Measurements from ENCODE around the gene ITPK1. TPM values are rescaled to one million over a fixed set of nuclear protein-coding genes. Genes with fewer than 3 reads are reported as not detected.

Gene ITPK1
- total and polyA plus RNA-seq, 2 donors (not counting 3 experiments of a cell fraction or from before 2014, with no cell fraction given), result 39.6 to 51.8 TPM

DNA sequence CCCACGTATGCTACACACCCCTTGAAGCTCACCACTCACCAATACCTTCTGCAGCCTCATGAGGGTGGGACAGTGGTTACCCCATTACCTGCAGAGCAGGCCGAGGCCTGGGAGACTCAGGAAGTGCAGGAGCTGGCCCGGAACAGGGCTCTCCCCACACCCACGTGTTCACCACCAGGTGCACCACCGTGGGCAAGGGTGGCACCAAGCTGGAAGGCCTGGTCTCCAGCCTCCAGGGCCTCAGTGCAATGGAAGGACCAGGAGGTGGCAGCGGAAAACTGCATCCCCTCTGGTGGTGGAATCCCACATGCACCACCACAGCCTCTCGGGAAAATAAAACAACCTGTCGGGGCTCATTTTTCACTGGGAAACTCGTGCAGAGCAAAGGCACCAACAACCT, 36.4 kb downstream of the ITPK1 start:
- dilution Hi-C loops (cut with MboI; ENCODE audit: extremely low pct_ligation_motif_present, low sequenced_read_pairs) (no loop called here), intact Hi-C loops (cut with micrococcal nuclease) (no loop called here)
- ChIA-PET POLR2A (no interaction called here), CTCF (no interaction called here)
- no peak overlapping the region for H3K4me3 ChIP-seq (replicated peaks in 1 of 3; ENCODE audit: insufficient read depth in 1 of 3, low read depth in 1 of 3, low read length in 3 of 3)
- no peaks in the 10 kb centered on the region for H4K20me1 ChIP-seq (replicated peaks; ENCODE audit: control insufficient read depth, extremely low read depth, insufficient read depth, low read length)
- FAIRE-seq (no peak), DNase-seq (ENCODE audit: low read depth, low spot score) (no peak)
- TF ChIP-seq JUN (IDR thresholded peaks at IDR 0.05; ENCODE audit: borderline replicate concordance, insufficient read depth, insufficient read length, low read depth) (no peak), GATA2 (IDR thresholded peaks at IDR 0.05; ENCODE audit: insufficient read depth, insufficient read length, low read depth, low read length) (no peak), MYC (IDR thresholded peaks at IDR 0.05; ENCODE audit: low read depth, low read length) (no peak)
- TF ChIP-seq, protein P1, sequence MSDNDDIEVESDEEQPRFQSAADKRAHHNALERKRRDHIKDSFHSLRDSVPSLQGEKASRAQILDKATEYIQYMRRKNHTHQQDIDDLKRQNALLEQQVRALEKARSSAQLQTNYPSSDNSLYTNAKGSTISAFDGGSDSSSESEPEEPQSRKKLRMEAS (IDR thresholded peaks at IDR 0.05; ENCODE audit: insufficient read depth, insufficient read length), result no peak
- TF ChIP-seq, protein P2, sequence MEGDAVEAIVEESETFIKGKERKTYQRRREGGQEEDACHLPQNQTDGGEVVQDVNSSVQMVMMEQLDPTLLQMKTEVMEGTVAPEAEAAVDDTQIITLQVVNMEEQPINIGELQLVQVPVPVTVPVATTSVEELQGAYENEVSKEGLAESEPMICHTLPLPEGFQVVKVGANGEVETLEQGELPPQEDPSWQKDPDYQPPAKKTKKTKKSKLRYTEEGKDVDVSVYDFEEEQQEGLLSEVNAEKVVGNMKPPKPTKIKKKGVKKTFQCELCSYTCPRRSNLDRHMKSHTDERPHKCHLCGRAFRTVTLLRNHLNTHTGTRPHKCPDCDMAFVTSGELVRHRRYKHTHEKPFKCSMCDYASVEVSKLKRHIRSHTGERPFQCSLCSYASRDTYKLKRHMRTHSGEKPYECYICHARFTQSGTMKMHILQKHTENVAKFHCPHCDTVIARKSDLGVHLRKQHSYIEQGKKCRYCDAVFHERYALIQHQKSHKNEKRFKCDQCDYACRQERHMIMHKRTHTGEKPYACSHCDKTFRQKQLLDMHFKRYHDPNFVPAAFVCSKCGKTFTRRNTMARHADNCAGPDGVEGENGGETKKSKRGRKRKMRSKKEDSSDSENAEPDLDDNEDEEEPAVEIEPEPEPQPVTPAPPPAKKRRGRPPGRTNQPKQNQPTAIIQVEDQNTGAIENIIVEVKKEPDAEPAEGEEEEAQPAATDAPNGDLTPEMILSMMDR (IDR thresholded peaks at IDR 0.05; ENCODE audit: extremely low read depth in 1 of 2, insufficient read depth in 1 of 2, low read depth in 1 of 2, low read length in 2 of 2), result no peak
- H3K9ac ChIP-seq (replicated peaks; ENCODE audit: extremely low read depth, insufficient read depth, low read length), result no peak overlapping the region
- no peaks in the 10 kb centered on the region for H3K27me3 ChIP-seq (ENCODE audit: control insufficient read depth in 2 of 2, insufficient read depth in 2 of 2, low read length in 2 of 2)
- no TSS peak for BruUV-seq (replicated peaks)
- H2AFZ ChIP-seq (ENCODE audit: low read depth, low read length), result no peak overlapping the region
- H3K4me1 ChIP-seq (ENCODE audit: control insufficient read depth, extremely low read depth, insufficient read depth, low read length), result peaks cover 3% of the 10 kb centered on the region
- H3K79me2 ChIP-seq (ENCODE audit: control insufficient read depth, insufficient read depth, low read length), result no peaks in the 10 kb centered on the region
- no peak overlapping the region for H3K4me2 ChIP-seq (ENCODE audit: insufficient read depth, low read length)
- no peak overlapping the region for H3K27ac ChIP-seq (ENCODE audit: insufficient read depth, low read depth, low read length)
- no peaks in the 10 kb centered on the region for H3K9me1 ChIP-seq (replicated peaks; ENCODE audit: control insufficient read depth, extremely low read depth, insufficient read depth, low read length)
- H3K9me3 ChIP-seq (replicated peaks; ENCODE audit: control insufficient read depth, insufficient read depth, low read length), result no peaks in the 10 kb centered on the region
- no peaks in the 10 kb centered on the region for H3K36me3 ChIP-seq (ENCODE audit: control insufficient read depth in 2 of 2, extremely low read depth in 1 of 2, insufficient read depth in 2 of 2, low read length in 2 of 2)

DNA sequence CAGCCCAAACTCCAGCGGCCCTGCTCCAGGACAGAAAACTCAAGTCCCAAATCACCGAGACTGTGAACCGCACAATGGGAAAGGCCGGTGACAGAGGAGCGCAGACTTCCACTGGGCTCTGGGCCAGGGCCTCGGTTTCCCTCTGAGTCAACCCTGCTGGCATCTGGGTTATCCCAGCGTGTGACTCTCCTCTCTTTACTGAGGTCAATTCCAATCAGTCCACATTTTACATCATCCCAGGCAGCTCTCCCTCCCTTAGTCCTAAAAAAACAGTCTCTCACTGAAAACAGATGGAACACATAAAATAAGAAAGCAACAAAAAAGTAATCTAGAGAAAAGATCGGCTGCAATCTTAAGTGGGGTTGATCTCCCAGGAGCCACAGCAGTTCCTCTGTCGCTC, 36.9 kb downstream of the ITPK1 start:
- H3K4me1 ChIP-seq (ENCODE audit: control insufficient read depth, extremely low read depth, insufficient read depth, low read length), result peaks cover 7% of the 10 kb centered on the region
- TF ChIP-seq, protein P2 (IDR thresholded peaks at IDR 0.05; ENCODE audit: extremely low read depth in 1 of 2, insufficient read depth in 1 of 2, low read depth in 1 of 2, low read length in 2 of 2), result no peak
- TF ChIP-seq MYC (IDR thresholded peaks at IDR 0.05; ENCODE audit: low read depth, low read length) (no peak), JUN (IDR thresholded peaks at IDR 0.05; ENCODE audit: borderline replicate concordance, insufficient read depth, insufficient read length, low read depth) (no peak), EZH2 (IDR thresholded peaks at IDR 0.05; ENCODE audit: borderline replicate concordance, low read depth, low read length, severe bottlenecking) (no peak), FOS (IDR thresholded peaks at IDR 0.05; ENCODE audit: borderline replicate concordance, insufficient read depth, low read length) (no peak), POLR2A (IDR thresholded peaks at IDR 0.05; ENCODE audit: low read depth, low read length) (no peak), POLR2AphosphoS5 (IDR thresholded peaks at IDR 0.05; ENCODE audit: insufficient read depth, low read depth, low read length) (no peak), GATA2 (IDR thresholded peaks at IDR 0.05; ENCODE audit: insufficient read depth, insufficient read length, low read depth, low read length) (no peak)
- TF ChIP-seq, protein P1 (IDR thresholded peaks at IDR 0.05; ENCODE audit: insufficient read depth, insufficient read length), result no peak
- no peak overlapping the region for H3K9ac ChIP-seq (replicated peaks; ENCODE audit: extremely low read depth, insufficient read depth, low read length)
- H3K9me1 ChIP-seq (replicated peaks; ENCODE audit: control insufficient read depth, extremely low read depth, insufficient read depth, low read length), result no peaks in the 10 kb centered on the region
- no peaks in the 10 kb centered on the region for H3K36me3 ChIP-seq (ENCODE audit: control insufficient read depth in 2 of 2, extremely low read depth in 1 of 2, insufficient read depth in 2 of 2, low read length in 2 of 2)
- no peak overlapping the region for H2AFZ ChIP-seq (ENCODE audit: low read depth, low read length)
- no peaks in the 10 kb centered on the region for H3K79me2 ChIP-seq (ENCODE audit: control insufficient read depth, insufficient read depth, low read length)
- BruUV-seq (replicated peaks), result no TSS peak
- ChIA-PET POLR2A (no interaction called here), CTCF (no interaction called here)
- H4K20me1 ChIP-seq (replicated peaks; ENCODE audit: control insufficient read depth, extremely low read depth, insufficient read depth, low read length), result no peaks in the 10 kb centered on the region
- FAIRE-seq, result no peak
- H3K27ac ChIP-seq (ENCODE audit: insufficient read depth, low read depth, low read length), result no peak overlapping the region
- intact Hi-C loops (cut with micrococcal nuclease), result no loop called here
- H3K4me3 ChIP-seq (replicated peaks in 1 of 3; ENCODE audit: insufficient read depth in 1 of 3, low read depth in 1 of 3, low read length in 3 of 3), result no peak overlapping the region
- no peak for DNase-seq (ENCODE audit: low read depth, low spot score)
- H3K4me2 ChIP-seq (ENCODE audit: insufficient read depth, low read length), result no peak overlapping the region
- no peaks in the 10 kb centered on the region for H3K27me3 ChIP-seq (ENCODE audit: control insufficient read depth in 2 of 2, insufficient read depth in 2 of 2, low read length in 2 of 2)
- dilution Hi-C loops (cut with MboI; ENCODE audit: extremely low pct_ligation_motif_present, low sequenced_read_pairs), result no loop called here
- H3K9me3 ChIP-seq (replicated peaks; ENCODE audit: control insufficient read depth, insufficient read depth, low read length), result no peaks in the 10 kb centered on the region
